HG03135 (cell line): ENCODE results near the gene NPSR1.
A peak's percentile ranks its signal among the peaks of the same experiment; 100 is the strongest.
"Not testable (repeated sequence)": the region's sequence is repeated elsewhere in the genome, so short reads cannot be mapped to it uniquely, and the experiment has no call there.

Source experiments
- ATAC-seq: cut with Tn5 transposase; IDR thresholded peaks from one replicate; pipeline ENCODE4 v1.9.1; 2021; ENCODE audit warnings: mild to moderate bottlenecking, moderate library complexity; ENCODE audit not compliant: unreplicated experiment

NPSR1 gene, protein sequence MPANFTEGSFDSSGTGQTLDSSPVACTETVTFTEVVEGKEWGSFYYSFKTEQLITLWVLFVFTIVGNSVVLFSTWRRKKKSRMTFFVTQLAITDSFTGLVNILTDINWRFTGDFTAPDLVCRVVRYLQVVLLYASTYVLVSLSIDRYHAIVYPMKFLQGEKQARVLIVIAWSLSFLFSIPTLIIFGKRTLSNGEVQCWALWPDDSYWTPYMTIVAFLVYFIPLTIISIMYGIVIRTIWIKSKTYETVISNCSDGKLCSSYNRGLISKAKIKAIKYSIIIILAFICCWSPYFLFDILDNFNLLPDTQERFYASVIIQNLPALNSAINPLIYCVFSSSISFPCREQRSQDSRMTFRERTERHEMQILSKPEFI

DNA sequence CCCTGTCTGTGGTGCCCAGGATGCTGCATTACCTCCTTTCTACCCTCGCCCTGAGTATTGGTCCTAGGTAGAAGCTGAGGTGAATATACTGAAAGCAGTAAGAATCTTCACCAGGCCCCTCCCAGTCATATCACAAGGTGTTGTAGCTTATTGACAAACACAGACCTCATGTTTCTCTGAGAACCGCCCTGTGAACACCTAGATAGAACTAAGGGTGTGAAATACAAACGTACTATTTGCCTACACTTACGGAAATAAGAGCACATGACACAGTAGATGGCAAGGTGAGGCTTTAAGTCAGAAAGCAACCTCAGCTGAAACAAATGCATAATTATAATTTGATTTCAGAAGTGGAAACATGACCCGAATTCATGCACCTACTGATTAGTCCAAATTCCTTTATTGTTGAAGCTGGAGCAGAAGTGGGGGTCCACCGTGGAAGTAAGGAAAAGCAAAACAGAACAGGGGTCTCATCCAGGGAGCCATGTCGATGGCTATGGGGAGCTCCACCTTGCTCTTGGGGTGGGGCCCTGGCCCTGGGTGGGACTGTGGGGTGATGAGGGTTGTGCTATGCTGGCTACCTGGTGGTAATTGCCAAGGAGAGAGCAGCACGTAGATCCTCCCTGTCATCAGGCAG, at the start of gene NPSR1:
NPSR1 (plus strand) TSS at position 587 of the 637 bp plus-strand sequence. CDS start 195 bp downstream, outside the sequence.
- no peak for ATAC-seq

DNA sequence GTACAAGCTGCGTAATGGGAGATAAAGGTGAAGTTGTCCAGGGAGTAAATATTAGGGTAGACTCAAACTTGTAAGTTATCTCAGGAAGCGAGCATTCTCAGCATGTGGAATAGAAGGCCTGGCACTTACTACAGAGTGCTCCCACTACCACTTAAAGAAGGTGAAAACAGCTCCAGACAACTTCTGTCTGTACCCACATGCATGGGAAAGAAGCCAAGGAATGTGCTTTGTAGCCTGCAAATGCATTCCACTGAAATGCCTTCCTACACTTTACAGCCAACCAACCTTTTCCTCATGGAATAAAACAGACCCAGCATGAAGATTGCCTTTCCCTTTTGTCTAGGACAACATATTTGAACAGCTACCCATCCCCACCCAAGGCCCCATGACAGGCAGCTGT, 45.4 kb upstream of the NPSR1 start:
- ATAC-seq = no peak

DNA sequence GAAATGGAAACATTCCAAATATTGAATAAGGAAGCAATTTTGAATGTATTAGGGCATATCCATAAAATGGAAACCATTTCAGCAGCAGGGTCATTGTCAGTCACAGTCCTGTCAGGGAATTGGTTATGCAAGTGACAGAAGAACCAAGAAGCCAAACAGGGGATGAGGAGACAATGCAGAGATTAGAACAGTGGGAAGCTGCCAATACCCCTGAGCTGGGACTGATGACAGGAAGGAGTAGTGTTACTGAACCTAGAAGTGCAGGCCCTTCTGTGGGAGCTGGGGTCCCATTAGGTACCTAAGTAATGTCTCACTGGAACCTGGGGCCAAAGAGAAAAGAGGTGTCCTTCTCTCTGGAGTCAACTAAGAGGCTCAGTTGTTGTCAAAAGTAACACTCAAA, 37.6 kb upstream of the NPSR1 start:
- ATAC-seq = no peak

DNA sequence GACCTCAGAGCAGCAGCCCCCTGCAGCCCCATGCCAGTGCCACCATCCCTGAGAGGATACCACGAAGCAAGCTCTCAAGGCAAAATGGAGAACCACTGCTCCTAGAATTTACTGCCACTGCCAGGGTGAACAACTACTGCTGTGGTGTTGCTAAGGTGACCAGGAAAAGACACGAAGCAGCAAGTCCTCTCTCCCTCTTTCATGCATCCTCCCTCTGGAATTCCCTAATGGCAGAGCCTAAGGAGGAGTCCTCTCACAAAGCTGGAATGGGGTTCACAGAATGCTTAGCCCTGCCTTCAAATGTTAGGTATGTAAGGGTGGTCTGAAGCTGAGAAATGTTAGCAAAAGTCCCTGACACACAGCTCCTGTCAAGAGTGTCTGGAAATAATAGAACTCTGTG, 35.8 kb upstream of the NPSR1 start:
- no peak for ATAC-seq

DNA sequence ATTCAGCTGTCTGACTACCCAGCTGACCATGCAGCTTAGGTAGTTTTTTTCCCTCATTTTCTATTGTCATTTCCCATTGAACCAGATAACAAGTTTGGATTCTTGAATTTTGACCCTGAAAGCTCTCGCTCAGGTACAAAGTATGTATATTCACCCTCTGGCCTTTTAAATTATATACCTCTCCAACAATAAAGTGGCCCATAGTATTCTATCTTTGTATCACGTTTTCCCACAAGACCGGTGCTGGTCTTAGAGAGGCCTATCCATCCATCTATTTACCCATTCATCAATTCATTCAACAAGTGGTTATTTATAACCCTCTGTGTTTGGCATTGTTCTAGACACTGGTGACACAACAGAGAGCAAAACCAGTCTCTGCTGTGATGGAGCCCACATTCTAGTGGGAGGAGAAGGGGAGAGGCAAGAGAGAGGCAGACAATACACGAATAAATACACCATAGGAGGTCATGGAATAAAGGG, 35.2 kb upstream of the NPSR1 start:
- no peak for ATAC-seq

DNA sequence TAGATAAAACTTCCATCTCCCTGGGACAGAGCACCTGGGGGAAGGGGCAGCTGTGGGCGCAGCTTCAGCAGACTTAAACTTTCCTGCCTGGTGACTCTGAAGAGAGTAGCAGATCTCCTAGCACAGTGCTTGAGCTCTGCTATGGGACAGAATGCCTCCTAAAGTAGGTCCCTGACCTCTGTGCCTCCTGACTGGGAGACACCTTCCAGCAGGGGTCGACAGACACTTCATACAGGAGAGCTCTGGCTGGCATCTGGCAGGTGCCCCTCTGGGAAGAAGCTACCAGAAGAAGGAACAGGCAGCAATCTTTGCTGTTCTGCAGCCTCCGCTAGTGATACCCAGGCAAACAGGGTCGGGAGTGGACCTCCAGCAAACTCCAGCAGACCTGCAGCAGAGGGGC, 29.4 kb upstream of the NPSR1 start:
- ATAC-seq = not testable (repeated sequence)

DNA sequence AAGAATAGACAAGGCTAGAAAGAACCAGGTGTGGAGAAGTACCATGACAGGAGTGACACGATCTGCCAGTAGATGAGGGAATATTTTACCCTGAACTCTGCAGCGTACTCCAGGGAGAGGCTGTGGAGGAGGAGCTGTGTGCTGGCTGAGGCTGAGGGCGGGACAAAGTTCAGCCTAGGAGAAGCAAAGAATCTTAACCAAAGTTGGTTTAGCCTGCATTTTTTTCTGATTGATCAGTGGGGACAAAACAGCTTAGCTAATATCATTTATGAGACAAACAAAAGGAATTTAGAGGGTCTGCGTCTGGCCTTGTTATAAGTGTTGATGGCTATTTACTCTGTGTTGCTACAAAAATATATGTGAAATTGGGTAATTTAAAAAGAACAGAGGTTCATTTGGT, 5.2 kb upstream of the NPSR1 start:
- no peak for ATAC-seq

DNA sequence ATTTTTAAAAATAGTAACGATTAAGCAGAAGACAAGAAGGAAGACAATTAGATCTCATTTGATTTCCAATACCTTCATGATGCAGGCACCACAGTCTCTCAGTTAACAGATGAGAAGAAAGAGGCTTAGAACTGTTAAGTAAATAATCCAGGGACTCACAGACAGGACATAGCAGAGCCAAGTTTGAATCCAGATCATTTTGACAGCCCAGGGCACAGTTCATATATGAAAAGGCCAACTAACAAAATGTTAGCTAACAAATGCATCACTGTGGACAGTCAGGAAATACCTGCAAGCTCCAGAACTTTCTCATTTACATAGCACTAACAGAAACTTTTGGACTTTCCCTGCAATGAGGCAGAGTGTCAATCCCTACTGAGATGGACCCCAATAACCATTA, 4.2 kb upstream of the NPSR1 start:
- ATAC-seq = no peak

DNA sequence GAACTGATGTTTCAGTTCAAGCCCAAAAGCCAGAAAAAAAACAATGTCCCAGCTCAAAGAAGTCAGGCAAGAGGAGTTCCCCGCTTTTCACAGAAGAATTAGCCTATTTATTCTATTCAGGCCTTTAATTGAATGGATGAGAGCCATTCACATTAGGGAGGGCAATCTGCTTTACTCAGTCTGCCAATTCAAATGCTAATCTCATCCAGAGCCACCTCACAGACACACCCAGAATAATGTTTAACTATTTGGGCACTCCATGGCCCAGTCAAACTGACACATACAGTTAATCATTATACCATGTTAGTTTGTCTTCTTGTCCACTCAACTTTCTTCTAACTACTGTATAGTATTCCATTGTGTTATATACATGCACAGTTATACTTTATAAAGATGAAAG, 2.6 kb upstream of the NPSR1 start:
- no peak for ATAC-seq

DNA sequence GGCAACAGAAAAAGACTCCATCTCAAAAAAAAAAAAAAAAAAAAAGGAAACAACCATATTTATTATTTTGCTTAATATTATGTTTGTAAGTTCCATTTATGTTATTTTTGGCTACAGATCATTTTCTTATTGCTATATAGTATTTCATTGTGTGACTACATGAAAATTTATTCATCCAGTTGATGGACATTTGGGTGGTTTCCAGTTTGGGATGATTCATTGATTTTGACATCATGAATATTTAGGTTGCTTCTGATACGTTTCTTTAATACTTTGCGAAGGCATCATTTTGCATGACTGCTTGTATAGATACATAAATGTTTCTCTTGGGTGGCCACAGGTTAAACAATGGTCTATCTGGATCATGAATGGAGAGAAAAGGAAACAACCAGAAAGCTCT, 2.0 kb upstream of the NPSR1 start:
- ATAC-seq = no peak

DNA sequence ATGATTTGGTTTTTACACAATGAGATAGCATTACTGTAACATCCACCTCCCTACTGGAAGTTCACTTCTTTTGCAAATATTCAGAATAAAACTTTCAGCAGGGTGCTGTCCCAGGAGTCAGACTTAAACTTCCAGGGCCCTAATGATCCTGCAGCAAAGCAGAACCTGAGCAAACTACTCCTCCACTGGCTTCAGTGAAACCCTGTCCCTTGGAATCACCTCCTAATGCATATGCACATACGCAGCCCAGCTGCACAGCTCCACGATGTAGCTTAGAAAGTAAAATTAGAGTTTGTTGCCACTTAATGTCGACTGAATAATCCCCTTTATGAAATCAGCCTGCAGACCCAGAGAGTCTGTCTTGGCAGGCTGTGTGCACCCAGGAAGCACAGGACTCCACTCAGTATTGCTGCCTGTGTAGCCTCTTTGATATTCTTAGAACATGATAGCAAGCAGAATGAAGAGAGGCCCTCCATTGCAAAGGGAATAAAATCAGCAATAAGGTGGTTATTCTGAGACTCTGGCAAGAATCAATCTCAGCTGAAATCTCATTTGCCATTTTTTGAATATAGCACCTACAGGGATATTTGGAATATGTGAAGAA, 1.6 kb downstream of the NPSR1 start:
- ATAC-seq = no peak

DNA sequence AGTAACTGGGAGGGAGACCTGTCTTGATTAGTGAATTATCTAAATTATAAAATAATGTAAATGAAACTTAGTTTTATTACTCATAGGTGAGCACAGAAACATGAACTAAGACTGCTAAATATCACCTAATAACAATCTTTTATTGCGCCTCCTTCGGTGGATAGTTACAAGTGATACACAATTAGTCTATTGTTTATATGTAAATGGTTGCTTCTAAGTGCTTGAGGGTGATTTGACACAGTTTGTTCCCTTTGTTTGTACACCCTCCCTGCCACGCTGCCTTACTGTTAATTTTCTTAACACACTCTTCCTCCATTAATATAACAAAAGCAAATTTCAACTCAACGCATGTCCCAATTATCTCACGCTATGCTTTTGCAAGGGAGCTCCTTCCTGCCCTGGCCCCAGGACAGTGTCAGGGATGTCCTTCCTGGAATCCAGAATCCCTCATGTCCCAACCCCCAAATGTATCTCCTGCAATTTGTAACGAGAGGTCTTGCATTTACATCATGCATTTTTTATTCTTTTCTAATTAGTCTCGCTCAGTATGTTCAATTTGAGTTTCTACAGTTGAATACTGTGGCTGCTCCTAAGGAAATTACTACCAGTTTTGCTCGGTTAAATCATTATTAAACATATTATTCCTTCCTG, 4.2 kb downstream of the NPSR1 start:
- no peak for ATAC-seq

DNA sequence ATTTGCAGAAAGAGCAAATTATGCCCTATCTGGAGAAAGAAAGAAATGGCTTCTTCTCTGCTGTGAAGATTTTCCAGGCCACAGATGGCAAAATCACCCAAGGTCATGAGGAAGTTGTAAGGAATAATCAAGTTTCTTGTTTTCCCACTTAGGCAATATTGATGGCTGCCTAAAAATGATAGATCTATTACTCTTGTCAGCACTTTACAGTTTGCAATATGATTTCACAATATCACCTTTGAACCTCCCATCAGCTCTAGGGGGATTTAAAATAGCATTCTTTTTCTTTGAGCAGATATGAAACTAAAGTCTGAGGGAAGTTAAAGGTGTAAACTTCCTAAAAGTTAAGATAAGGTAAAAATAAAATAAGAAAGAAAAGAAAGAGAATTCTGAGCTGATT, 6.7 kb downstream of the NPSR1 start:
- no peak for ATAC-seq

DNA sequence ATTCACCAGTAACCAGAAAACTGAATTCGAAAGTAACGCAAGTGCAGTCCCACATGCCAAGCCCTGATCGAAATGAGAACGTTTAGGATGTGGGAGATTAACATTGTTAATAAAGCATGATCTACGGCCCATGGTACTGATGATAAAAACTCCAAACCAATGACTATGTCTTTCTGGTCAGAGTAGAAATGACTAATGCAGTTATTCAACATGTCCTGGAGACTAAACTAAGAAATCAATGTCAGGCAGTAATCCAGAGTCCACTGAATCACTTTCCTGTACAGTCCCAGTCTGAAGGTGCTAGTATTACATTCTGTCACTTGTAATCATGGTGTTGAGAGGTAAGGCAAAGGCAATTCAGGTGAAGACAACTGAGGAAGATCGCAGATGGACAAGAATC, 14.4 kb downstream of the NPSR1 start:
- no peak for ATAC-seq

DNA sequence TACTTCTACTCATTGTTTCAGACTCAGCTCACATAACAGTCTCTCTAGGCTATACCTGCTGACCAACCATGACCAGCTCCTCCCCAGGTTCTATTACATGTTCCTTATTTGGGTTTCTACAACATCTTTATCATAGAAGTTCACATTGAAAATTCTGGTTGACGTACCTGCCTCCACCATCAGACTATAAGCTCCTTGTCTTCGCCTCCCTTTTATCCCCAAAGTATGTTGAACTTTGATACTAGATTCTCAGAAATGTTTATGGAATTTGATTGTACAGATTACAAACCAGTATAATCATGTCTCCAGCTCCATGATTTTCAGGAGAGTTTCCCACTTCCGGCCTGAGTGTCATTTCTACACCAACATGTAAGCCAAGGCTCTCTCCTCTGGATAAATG, 15.0 kb downstream of the NPSR1 start:
- ATAC-seq = no peak

DNA sequence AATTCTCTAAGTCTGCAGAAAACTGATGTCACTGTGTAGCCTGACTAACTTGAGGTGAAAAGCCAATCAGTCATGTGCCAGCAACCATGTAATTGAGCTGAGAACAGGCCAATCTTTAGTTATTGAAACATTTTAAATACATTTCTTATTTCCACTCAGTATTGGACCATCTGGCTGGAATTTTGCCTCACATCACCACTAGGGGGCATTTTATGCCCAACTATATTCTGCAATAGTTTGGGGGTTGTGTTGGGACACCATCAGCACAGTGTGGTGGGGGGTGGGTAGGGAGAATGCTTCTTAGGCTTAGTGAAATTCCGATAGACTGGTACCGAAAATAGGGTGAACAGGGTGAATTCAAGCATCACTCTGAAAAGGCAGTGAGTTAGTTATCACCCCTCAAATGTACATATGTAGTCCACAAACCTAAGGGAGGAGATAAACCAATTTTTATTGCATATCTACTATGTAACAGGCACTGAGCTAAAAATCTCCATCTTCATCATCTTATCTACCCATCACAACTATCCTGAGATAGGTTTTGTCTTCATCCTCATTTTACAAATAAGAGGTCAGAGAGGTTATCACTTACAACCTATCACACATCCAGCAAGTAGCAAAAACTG, 17.8 kb downstream of the NPSR1 start:
- ATAC-seq = no peak

DNA sequence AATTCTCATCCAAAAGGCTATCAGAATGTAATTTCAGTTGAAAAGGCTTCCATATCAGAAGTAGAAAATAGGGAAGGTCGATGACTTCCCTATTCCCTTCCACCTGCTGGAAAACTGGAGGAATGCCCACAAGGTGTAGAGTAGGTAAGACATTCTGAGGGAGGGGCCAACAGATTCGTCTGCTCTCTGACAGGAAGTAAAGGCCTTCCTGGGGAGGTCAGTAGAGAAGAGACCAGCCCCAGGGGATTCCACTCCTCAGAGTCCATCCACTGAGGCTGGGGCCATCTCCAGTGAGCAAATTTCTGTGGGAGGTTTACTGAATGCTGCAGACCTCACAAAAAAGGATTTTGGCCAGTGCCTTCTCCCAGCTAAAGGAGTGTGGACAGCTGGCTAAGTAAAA, 19.5 kb downstream of the NPSR1 start:
- no peak for ATAC-seq

DNA sequence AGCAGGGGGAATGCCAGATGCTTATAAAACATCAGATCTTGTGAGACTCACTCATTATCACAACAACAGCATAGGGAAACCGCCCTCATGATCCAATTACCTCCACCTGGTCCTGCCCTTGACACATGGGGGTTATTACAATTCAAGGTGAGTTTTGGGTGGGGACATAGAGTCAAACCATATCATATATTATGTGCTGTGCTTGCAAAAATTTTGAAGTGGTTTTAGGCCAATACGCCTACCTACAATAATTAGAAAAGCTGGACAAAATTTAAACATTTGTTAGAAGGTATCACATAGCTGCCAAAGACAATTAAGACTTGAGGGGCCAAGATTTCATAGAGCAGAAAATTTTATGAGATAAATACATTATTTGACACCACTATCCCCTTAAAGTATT, 29.5 kb downstream of the NPSR1 start:
- no peak for ATAC-seq

DNA sequence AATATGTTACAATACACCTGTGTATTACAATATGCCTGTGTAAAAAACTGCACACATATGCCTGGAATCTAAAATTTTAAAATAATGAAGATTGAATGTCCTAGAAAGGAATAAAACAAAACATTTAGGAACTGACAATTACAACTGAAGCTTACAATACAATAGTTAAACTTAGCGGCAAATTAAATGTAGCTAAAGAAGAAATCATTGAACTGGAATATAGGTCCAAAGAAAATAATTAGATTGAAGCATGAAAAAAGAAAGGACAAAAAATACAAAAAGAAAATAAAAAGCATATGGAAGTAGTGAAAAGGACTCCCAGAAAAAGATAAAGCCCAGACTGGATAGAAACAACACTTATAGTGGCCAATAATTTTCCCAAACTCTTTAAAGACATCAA, 38.4 kb downstream of the NPSR1 start:
- no peak for ATAC-seq

DNA sequence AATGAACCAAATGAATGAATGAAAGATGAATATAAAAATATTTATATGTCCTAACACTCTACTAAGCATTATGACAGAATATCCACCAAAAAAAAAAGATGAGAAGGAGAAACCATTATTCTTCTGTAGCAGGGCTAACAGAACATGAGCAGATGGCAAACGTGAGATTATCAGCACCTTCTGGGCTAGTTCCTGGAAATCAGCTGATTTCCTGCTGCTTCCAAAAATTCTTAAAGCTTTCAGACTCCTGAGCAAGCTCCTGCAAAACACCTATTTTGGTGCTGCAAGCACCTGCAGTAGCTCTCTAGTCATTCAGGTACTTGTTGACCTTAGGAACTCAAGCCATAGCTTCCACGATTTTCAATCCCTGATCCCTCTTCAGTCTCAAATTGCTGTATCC, 51.8 kb downstream of the NPSR1 start:
- no peak for ATAC-seq

DNA sequence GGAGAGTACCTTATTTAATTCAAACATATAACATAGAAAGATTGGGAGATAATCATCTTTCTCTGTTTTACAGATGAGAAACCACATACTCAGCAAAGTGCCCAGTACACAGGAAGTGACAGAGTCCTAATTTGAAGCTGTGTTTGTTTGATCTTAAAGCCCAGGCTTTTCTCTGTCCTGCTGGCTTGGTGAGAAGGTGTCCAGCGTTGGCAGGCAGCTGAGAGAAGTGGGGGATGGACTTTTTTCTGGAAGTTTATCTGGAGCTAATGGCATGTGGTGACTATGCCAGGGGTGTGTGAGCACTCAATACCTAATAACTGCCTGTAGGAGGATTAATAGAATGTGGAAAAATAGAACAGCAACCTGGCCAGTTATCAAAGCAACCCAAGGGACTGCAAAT, 60.8 kb downstream of the NPSR1 start:
- ATAC-seq = peak; percentile 50
